Measurements from ENCODE around the gene ALCAM.

The ALCAM gene

DNA sequence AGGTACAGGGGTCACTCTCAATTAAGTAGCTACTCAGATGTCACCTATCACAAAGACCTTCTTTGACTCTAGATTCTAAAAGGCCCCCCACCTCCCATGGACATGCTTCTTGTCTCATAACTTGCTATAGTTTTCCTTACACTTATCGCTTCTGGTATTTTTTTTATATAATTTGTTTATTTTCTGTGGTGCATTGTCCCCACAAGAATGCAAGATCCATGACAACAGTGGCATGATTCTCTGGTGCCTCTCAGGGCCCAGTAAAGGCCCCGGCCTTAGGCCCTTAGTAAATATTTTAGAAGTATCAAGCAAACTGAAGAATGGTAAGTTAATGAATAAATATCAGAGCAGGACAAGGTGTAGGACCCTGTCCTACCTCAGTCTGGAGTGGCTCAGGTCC, 253.5 kb downstream of the ALCAM start:
- no peak for DNase-seq (ENCODE audit: low read depth in 1 of 2, low spot score in 1 of 2)

GRCh38 chr3:105622169-105622568, 255.5 kb downstream of the ALCAM start:
- DNase-seq (ENCODE audit: low read depth in 1 of 2, low spot score in 1 of 2) = no peak

Measured in activated CD4-positive, alpha-beta T cell treated with anti-CD3 and anti-CD28 coated beads, Interleukin-2, amount 50 U/mL, for 24 hours (primary cell).